Measurements from ENCODE around the gene BLVRB. TPM values are rescaled to one million over a fixed set of nuclear protein-coding genes. Genes with fewer than 3 reads are reported as not detected.

Gene BLVRB
- total RNA-seq = 10 to 100 TPM; 17.0 to 19.2 (median 18.1) TPM

DNA sequence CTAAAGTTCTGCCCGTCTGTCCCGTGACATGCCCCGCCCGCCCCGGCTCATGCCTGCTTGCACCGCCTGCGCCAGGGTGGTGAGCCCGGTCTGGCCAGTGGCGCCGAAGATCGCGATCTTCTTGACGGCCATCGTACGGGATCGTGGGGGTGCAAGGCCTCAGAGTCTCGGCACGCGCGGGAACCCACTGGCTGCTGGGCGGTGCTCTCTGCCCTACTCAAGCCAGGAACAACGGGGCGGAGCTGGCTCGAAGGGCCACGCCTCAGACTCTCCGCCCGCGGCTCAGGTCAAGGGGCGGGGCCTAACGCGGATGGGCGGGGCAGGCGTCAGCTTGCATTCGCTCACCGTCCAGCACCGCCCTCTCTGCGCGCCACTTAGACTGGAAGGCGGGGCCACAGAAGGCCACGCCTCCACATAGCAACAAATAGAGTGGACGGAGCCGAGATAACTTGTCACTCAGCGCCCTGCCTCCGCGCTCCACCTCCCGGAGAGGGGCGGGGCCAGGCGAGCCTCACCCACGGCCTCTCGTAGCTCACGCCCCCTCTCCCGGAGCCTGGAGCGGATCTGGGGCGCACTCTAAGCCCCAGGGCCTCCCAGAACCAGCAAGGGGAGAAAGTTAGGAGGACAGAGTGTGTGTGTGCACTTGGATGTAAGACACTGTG lies at the start of gene BLVRB:
Gene BLVRB, minus strand, starts transcription at position 189 of the 662 bp plus-strand sequence. Its CDS starts 57 bp downstream, at position 132.
- DNase-seq (peak; percentile 100), ATAC-seq (peak; percentile 82 to 83)
- Mint-ChIP-seq H3K36me3 (ENCODE audit: insufficient read depth) (peaks cover 4% of the 10 kb centered on the region), H3K4me1 (ENCODE audit: low read depth) (peaks cover 25% of the 10 kb centered on the region), H3K4me3 (peak within 1 kb of the TSS; percentile 88), H3K27me3 (ENCODE audit: low read depth) (peaks cover 14% of the 10 kb centered on the region), H3K9me3 (no peaks in the 10 kb centered on the region)

DNA sequence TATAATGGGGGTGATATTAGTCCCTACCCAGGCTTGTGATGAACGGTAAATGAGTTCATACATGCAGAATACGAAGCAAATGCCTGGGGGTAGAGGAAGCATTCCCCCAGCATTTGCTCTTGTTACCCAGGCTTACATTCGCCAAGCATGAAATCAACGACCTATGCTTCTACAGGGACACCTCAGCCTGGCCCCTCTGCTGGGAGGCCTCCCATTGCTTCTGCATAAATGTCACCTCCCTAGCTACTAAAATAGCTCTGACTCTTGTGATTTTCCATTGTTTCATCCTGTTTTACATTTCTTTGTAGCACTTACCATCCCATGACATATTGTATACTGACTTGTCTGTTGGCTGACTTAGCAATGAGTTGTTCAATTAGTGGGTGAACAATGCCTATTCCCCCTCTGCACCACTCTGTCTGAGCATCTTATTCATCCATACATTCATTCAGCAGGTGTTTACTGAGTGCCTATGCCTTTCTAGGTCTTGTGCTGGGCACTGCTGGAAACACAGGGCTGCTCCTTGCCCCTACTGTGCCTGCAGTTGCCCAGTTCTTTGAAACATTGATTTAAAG lies 48.3 kb upstream of the BLVRB start:
- no peak overlapping the region for H3K4me3 Mint-ChIP-seq
- ATAC-seq (peak; percentile 21 to 27), DNase-seq (no peak)
- H3K9me3 Mint-ChIP-seq = no peaks in the 10 kb centered on the region
- peaks cover 62% of the 10 kb centered on the region for H3K27me3 Mint-ChIP-seq (ENCODE audit: low read depth)
- no peaks in the 10 kb centered on the region for H3K36me3 Mint-ChIP-seq (ENCODE audit: insufficient read depth)
- H3K4me1 Mint-ChIP-seq (ENCODE audit: low read depth) = peaks cover 7% of the 10 kb centered on the region

DNA sequence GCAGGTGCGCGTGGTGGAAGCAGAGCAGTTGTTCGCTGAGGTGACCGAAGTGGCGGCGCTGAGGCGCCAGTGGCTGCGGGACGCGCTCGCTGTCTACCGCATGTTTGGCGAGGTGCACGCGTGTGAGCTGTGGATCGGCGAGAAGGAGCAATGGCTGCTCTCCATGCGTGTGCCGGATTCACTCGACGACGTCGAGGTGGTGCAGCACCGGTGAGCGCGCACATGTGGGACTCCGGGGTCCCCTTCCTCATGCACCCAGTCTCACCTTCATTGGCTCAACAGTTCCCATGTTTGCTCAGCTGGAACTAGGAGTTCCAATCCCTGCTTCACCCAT lies 47.8 kb upstream of the BLVRB start:
- peaks cover 7% of the 10 kb centered on the region for H3K4me1 Mint-ChIP-seq (ENCODE audit: low read depth)
- DNase-seq (no peak), ATAC-seq (no peak)
- no peaks in the 10 kb centered on the region for H3K9me3 Mint-ChIP-seq
- H3K36me3 Mint-ChIP-seq (ENCODE audit: insufficient read depth) = no peaks in the 10 kb centered on the region
- H3K4me3 Mint-ChIP-seq = no peak overlapping the region
- peaks cover 65% of the 10 kb centered on the region for H3K27me3 Mint-ChIP-seq (ENCODE audit: low read depth)

GRCh38 chr19:40512473-40513344 lies 47.2 kb upstream of the BLVRB start:
- Mint-ChIP-seq H3K4me3 (no peak overlapping the region), H3K4me1 (ENCODE audit: low read depth) (peaks cover 7% of the 10 kb centered on the region), H3K9me3 (no peaks in the 10 kb centered on the region), H3K36me3 (ENCODE audit: insufficient read depth) (no peaks in the 10 kb centered on the region), H3K27me3 (ENCODE audit: low read depth) (peaks cover 67% of the 10 kb centered on the region)
- peak; percentile 43 to 52 for ATAC-seq
- DNase-seq = no peak

GRCh38 chr19:40512110-40512472 lies 46.5 kb upstream of the BLVRB start:
- Mint-ChIP-seq H3K27me3 (ENCODE audit: low read depth) (peaks cover 63% of the 10 kb centered on the region), H3K4me3 (no peak overlapping the region), H3K9me3 (no peaks in the 10 kb centered on the region), H3K4me1 (ENCODE audit: low read depth) (peaks cover 7% of the 10 kb centered on the region), H3K36me3 (ENCODE audit: insufficient read depth) (no peaks in the 10 kb centered on the region)
- DNase-seq (no peak), ATAC-seq (peak in 1 of 2 donors; percentile 35)

DNA sequence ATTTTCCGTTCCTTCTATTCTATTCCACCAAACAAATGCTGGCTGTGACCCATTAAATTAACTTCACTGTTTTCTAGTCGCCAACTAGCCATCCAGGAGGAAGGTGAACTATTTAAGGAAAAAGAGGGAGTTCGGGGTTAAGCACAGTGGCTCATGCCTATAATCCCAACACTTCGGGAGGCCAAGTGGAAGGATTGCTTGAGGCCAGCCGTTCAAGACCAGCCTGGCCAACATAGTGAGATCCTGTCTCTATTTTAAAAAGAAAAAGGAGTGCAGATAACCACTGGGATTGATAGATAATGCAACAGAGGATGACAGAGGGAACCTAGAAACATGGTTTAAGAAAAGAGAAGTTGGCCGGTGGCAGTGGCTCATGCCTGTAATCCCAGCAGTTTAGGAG lies 45.9 kb upstream of the BLVRB start:
- H3K36me3 Mint-ChIP-seq (ENCODE audit: insufficient read depth) = no peaks in the 10 kb centered on the region

GRCh38 chr19:40510526-40511115 lies 45.1 kb upstream of the BLVRB start:
- DNase-seq (no peak), ATAC-seq (no peak)
- Mint-ChIP-seq H3K4me3 (no peak overlapping the region), H3K9me3 (no peaks in the 10 kb centered on the region), H3K36me3 (ENCODE audit: insufficient read depth) (no peaks in the 10 kb centered on the region), H3K27me3 (ENCODE audit: low read depth) (peaks cover 65% of the 10 kb centered on the region), H3K4me1 (ENCODE audit: low read depth) (peaks cover 7% of the 10 kb centered on the region)

More for the DNA sequence above, 45.9 kb upstream of the BLVRB start:
- Mint-ChIP-seq H3K27me3 (ENCODE audit: low read depth) (peaks cover 61% of the 10 kb centered on the region), H3K4me1 (ENCODE audit: low read depth) (peaks cover 7% of the 10 kb centered on the region), H3K9me3 (no peaks in the 10 kb centered on the region), H3K4me3 (no peak overlapping the region)
- DNase-seq (no peak), ATAC-seq (no peak)

DNA sequence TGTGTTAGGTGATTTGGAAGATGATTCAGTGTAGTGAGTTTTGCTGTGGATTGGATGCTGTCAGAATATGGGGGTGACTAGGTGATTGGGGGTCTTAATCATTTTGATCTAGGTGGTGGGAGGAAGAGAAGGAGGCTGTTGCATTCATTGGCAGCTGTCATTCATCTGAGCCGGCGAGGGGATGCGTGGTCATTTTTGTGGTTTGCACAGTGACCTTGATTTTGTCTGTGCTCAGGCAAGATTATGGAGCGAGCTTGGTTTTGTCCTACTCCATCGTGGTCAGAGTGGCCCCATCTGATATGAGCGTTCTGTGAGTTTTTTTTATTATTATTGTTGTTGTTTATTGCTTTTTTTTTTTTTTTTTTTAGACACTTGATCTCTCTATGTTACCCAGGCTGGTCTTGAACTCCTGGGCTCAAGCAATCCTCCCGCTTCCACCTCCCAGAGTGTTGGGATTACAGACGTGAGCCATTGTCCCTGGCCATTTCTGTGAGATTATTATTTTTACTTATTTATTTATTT lies 43.3 kb upstream of the BLVRB start:
- no peak overlapping the region for H3K4me3 Mint-ChIP-seq
- H3K36me3 Mint-ChIP-seq (ENCODE audit: insufficient read depth) = no peaks in the 10 kb centered on the region
- no peak for DNase-seq

GRCh38 chr19:40507892-40508291 lies 42.3 kb upstream of the BLVRB start:
- Mint-ChIP-seq H3K9me3 (no peaks in the 10 kb centered on the region), H3K27me3 (ENCODE audit: low read depth) (peaks cover 56% of the 10 kb centered on the region), H3K4me1 (ENCODE audit: low read depth) (peaks cover 3% of the 10 kb centered on the region), H3K36me3 (ENCODE audit: insufficient read depth) (no peaks in the 10 kb centered on the region), H3K4me3 (no peak overlapping the region)
- ATAC-seq (no peak), DNase-seq (no peak)

More for the DNA sequence above, 43.3 kb upstream of the BLVRB start:
- no peak for ATAC-seq
- Mint-ChIP-seq H3K9me3 (no peaks in the 10 kb centered on the region), H3K4me1 (ENCODE audit: low read depth) (peaks cover 5% of the 10 kb centered on the region), H3K27me3 (ENCODE audit: low read depth) (peaks cover 59% of the 10 kb centered on the region)

- Mint-ChIP-seq H3K27me3 (ENCODE audit: low read depth) (peaks cover 46% of the 10 kb centered on the region), H3K9me3 (no peaks in the 10 kb centered on the region), H3K4me3 (no peak overlapping the region), H3K4me1 (ENCODE audit: low read depth) (no peaks in the 10 kb centered on the region), H3K36me3 (ENCODE audit: insufficient read depth) (peaks cover under 1% of the 10 kb centered on the region)
- ATAC-seq (no peak), DNase-seq (no peak)
Observed at GRCh38 chr19:40506099-40506498, 40.6 kb upstream of the BLVRB start.

- Mint-ChIP-seq H3K4me1 (ENCODE audit: low read depth) (no peaks in the 10 kb centered on the region), H3K27me3 (ENCODE audit: low read depth) (peaks cover 30% of the 10 kb centered on the region), H3K4me3 (no peak overlapping the region), H3K9me3 (no peaks in the 10 kb centered on the region), H3K36me3 (ENCODE audit: insufficient read depth) (peaks cover 1% of the 10 kb centered on the region)
- ATAC-seq (no peak), DNase-seq (no peak)
Observed at GRCh38 chr19:40503320-40503695, 37.8 kb upstream of the BLVRB start.

GRCh38 chr19:40502647-40503319 lies 37.2 kb upstream of the BLVRB start:
- Mint-ChIP-seq H3K9me3 (no peaks in the 10 kb centered on the region), H3K4me3 (no peak overlapping the region), H3K36me3 (ENCODE audit: insufficient read depth) (peaks cover 1% of the 10 kb centered on the region), H3K27me3 (ENCODE audit: low read depth) (peaks cover 28% of the 10 kb centered on the region), H3K4me1 (ENCODE audit: low read depth) (no peaks in the 10 kb centered on the region)
- no peak for DNase-seq
- no peak for ATAC-seq

GRCh38 chr19:40502081-40502480 lies 36.5 kb upstream of the BLVRB start:
- Mint-ChIP-seq H3K36me3 (ENCODE audit: insufficient read depth) (peaks cover 1% of the 10 kb centered on the region), H3K4me3 (no peak overlapping the region), H3K4me1 (ENCODE audit: low read depth) (no peaks in the 10 kb centered on the region), H3K27me3 (ENCODE audit: low read depth) (peaks cover 27% of the 10 kb centered on the region), H3K9me3 (no peaks in the 10 kb centered on the region)
- ATAC-seq (no peak), DNase-seq (no peak)

GRCh38 chr19:40501599-40501998 lies 36.1 kb upstream of the BLVRB start:
- Mint-ChIP-seq H3K9me3 (no peaks in the 10 kb centered on the region), H3K27me3 (ENCODE audit: low read depth) (peaks cover 25% of the 10 kb centered on the region), H3K36me3 (ENCODE audit: insufficient read depth) (peaks cover 1% of the 10 kb centered on the region), H3K4me1 (ENCODE audit: low read depth) (no peaks in the 10 kb centered on the region), H3K4me3 (no peak overlapping the region)
- no peak for ATAC-seq
- no peak for DNase-seq

Measured in activated T-cell treated with anti-CD3 and anti-CD28 coated beads, Interleukin-2, amount 50 U/mL, for 4 hours (primary cell).